NT2/D1 (cell line): ENCODE data around the gene AFAP1L2.

ENCODE experiments used
- YY1 ChIP-seq: IDR thresholded peaks from 2 replicates; pipeline ENCODE4 v1.6.1; 2011; ENCODE audit not compliant: insufficient read length, insufficient read depth
- ZNF274 ChIP-seq: IDR thresholded peaks from 2 replicates; pipeline ENCODE4 v1.6.1; 2011; ENCODE audit warnings: mild to moderate bottlenecking, low read depth, low read length

- TF ChIP-seq ZNF274 = no peak
- no peak for TF ChIP-seq YY1
Observed at GRCh38 chr10:114356126-114356525, 48.2 kb downstream of the AFAP1L2 start.
